Activated CD4-positive, CD25-positive, alpha-beta regulatory T cell treated with anti-CD3 and anti-CD28 coated beads, Interleukin-2, amount 50 U/mL, for 72 hours (primary cell): Measurements from ENCODE around the gene CCDC192.
"Not testable (repeated sequence)": the region's sequence is repeated elsewhere in the genome, so short reads cannot be mapped to it uniquely, and the experiment has no call there.

ENCODE experiments used
- DNase-seq: peaks from one replicate; pipeline ENCODE4 v3.0.0; 2021

Gene CCDC192, protein sequence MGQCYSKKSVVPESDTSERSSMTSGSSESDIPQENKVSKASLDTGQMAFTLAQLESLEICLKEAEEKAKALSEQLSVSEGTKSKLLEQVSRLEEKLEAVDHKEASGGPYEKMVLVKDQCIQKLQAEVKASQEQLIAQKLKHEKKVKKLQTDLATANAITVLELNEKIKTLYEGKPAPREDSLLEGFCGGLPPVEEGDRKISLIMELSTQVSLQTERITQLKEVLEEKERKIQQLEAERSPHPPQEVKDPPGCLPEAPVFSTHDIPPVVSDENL

DNA sequence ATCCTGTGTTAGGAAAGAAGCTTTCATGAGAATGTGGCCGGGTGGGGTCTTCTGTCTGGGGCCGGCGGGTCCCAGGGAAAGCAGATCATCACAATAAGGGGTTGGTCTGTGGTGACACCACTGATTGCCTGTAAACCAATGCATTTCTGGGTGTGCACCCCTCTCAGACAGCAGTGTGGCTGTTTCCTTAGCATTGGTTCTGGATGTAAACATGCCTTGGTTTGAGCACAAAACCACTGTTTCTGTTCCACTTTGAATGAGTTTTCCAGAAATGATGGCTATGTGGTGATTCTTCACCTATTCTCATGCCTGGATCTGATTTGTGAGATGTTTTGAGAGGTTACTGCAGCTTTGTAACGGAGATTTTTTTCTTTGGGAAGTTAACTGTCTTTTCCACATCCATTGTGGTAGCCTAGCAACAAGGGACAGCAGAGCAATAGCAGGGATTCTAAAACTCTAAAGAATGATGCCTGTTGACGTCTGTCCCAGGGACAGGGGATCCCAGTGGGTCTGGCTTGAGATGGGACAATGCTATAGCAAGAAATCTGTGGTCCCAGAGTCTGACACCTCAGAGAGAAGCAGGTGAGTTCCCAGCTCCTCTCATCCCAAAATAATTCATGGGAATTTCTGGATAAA, at the start of gene CCDC192:
CCDC192 (plus strand) TSS at position 466 of the 636 bp plus-strand sequence; CDS start at position 521, 55 bp downstream.
- no peak for DNase-seq

GRCh38 chr5:127656825-127657224, 46.4 kb upstream of the CCDC192 start:
- no peak for DNase-seq

DNA sequence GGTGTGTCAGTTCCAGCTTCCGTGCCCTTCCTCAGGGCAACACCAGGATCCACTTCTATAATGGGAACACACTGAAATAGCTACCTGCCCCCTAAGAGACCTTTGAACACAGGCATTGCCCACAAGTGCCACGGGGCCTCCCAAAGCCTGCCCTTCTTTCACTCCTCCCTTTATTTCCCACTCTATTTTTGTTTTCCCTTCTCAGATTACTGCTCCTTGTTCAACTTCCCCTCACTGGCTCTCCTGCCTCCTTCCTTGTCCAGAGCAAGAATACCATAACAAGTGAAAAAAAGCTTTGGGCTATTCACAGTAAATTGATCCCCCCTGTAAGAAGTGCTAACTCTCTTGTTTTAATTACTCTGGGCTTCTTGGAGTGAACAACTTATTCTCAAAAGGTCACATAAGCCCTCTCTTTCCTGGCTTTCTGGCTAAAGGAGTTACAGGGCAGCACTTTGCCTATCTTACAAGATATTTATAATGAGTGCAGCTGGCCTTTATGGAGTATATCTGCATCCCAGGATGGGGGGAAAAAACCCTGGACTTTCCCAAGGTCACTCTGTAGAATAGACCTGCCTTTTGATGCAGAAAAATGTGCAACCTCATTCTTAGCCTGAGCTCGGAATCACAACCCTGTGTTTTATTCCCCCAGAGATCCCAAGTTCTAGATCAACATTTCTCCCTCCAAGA, 43.0 kb upstream of the CCDC192 start:
- DNase-seq: no peak

DNA sequence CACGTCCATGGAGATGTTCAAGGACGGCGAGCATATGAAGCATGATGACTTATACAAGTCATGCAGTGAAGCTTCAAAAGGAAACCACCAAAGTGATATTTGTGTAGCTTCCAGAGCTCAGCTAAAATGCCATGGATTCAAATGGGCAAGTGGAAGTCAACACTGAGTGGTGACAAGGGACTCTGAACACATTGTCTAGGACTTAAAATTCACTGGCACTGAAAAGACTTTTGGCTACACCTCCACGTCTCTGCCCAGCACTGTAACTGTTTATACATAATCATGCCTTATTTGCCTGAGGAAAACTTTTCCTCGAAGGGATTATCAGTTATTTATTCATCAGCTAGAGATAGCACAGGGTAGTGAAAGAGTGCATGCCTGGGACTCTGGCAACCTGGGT, 39.1 kb upstream of the CCDC192 start:
- no peak for DNase-seq

- no peak for DNase-seq
Measured at GRCh38 chr5:127665641-127666040, 37.5 kb upstream of the CCDC192 start.

DNA sequence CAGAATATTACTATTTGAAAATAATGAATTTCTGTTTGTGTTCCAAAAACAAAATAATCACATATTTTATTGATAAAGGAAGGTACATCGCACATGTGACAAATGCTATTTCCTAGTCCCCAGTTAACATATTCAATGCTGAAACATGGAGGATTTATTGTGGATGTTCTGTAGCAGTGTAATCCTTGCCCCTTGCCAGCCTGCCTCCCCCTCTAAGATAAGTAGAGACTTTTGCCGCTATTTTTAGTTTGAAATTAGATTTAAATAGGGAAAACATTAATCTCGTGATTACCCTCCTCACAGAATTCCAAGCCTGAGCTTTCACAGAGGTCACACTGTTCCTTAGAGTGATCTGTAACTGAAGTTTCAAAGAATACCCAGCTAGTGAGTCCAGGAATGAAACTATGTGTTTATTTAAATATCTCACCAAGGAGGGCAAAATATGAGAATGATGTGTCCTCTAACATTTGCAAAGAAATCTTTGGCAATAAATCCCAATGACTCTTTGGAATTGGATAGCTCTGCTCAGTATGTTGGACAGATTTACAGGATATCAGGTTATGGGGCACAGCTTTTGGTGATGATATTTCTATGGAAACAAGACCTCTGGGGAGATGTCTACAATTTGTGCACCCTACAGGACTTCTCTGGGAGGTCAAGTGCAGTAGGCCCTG, 37.0 kb upstream of the CCDC192 start:
- no peak for DNase-seq

DNA sequence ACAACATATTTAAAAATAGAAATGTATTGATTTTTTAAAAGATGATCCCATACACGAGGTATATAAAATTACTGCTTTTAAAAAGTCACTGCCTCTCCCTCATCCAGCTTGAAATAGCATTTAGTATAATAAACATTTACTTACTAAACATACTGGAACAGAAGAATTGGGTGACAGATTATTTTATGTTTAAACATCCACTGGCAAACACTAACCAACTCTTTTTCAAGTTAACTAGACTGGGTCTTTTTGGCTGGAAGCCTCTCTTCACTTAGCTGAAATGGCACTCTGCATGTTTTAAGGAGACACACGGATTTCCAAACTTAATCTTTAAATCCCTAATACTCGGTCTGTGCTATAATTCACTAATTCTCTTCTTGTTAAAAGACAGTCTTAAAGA, 35.3 kb upstream of the CCDC192 start:
- no peak for DNase-seq

DNA sequence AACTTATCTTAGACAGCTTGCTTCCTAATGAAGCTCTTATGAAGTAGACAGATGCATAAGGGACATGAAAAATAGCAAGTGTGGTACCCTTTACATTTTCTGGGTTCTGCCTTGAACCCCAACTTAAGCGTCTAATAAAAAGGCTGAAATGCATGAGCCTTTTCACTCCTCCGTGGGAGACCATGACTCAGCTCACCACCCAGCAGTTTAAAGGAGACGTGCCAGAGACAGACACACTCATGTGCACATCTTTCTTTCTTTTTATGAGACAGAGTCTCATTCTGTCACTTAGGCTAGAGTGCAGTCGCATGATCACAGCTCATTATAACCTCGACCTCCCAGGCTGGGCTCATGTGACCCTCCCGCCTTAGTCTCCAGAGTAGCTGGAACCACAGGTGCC, 32.0 kb upstream of the CCDC192 start:
- no peak for DNase-seq

DNA sequence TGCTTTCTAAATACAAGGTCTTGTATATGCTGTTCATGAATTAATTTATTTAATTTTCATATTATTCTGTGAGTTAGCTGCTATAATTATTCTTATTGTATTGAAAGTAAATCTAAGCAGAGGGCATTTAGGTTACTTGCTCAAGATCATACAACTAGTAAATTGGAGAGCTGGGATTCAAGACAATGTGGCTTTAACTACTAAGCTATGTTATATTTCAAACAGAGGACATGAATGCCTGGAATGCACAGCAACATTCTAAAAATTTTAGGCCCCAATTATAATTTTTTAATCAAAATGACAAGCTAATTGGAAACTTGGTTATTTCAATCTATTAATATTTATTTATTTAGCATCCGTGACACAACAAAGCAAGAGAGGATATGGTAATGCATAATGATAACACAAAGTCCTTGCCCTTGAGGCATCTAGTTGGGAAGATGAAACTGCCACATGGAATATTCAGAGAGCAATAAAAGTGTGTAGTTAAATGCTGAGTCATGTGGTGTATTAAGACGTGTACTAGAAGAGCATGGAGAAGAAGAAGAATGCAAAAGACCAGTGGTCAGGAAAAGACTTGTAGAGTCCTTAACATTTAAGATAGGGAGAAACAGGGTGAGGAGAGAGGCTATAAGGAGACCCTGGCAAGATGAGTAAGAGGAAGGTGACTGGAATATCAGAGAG, 29.9 kb upstream of the CCDC192 start:
- DNase-seq: no peak

DNA sequence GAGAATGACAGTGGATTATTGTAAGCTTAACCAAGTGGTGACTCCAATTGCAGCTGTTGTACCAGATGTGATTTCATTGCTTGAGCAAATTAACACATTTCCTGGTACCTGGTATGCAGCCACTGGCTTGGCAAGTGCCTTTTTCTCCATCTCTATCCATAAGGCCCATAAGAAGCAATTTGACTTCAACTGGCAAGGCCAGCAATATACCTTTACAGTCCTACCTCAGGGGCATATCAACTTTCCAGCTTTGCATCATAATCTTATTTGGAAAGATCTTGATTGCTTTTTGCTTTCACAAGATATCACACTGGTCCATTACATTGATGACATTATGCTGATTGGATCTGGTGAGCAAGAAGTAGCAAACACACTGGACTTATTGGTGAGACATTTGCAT, 26.2 kb upstream of the CCDC192 start:
- DNase-seq: not testable (repeated sequence)

DNA sequence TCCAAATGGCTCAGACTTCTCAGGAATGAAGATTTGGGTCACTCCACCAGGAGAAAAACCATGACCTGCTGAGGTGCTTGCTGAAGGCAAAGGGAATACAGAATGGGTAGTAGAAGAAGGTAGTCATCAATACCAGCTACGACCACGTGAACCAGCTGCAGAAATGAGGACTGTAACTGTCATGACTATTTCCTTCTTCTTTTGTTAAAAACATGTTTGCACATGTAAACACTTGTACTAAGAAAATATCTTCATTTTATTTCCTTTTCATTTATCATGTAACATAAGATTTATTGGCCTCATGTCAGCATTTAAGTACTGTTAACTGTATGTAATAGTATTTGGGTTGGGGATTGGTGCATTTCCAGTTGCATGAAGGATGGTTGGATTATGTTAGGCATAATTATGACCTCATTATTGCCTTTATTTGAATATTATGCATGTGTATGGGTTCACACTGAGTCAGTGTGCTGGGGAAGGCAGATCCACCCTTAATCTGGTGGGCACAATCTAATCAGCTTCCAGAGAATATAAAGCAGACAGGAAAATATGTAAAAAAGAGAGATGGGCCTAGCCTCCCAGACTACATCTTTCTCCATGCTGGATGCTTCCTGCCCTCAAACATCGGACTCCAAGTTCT, 23.4 kb upstream of the CCDC192 start:
- DNase-seq: not testable (repeated sequence)

DNA sequence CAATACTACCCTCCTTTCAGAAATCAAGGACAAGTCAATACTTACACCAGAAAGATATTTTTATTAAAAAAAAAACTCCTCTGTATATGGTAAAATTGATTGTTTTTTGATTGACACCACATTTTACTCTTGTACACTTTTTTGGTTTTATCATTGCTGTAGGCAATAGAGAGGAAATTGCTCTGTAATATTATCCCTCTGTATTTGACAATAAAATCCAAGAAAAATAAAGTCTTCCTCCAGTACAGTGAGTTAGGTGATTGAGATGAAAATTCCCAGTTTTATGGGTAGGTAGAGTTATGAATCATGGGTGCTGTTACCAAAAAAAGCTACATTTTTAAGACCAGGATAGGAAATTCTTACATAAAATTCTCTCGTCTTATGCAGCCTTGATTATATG, 22.6 kb upstream of the CCDC192 start:
- DNase-seq: no peak

DNA sequence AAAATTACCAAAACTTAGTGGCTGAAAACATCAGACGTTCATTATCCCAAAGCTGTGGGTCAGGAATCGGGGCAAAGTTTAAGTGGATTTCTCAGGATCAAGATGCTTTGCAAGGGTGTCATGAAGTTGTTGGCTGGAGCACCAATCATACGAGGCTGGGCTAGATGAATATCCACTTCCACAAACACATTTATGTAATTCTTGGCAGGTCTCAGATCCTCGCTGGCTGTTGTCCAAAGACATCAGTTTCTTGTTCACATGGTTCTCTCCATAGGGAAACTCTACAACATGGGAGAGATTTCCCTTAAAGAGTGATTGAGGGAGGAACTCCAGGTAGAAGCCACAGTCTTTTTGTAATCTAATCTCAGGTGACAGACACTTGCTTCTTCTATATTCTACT, 20.2 kb upstream of the CCDC192 start:
- DNase-seq: no peak

- no peak for DNase-seq
Measured at GRCh38 chr5:127684726-127685467, 18.3 kb upstream of the CCDC192 start.

DNA sequence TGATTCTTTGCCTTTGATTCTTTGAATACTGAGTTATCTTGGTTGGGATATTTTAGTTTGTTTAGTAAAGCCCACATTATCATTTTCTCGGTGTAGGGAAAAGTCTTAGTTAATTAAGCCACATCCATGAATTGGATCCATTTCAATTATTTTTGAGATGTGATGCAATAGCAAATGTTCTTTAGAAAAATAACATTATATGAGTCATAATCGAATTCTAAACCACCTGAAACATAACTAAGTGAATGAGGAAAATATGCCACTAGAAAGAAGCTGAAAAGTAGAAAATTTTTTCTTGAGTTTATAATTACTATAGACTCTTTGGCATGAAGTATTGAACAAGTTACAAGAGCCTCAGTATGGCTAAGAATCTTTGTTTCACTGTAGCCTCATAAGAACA, 17.5 kb upstream of the CCDC192 start:
- no peak for DNase-seq

- DNase-seq: no peak
Measured at GRCh38 chr5:127686424-127686823, 16.8 kb upstream of the CCDC192 start.

GRCh38 chr5:127694518-127695171, 8.5 kb upstream of the CCDC192 start:
- no peak for DNase-seq

- DNase-seq: no peak
Measured at GRCh38 chr5:127695346-127695745, 7.8 kb upstream of the CCDC192 start.

DNA sequence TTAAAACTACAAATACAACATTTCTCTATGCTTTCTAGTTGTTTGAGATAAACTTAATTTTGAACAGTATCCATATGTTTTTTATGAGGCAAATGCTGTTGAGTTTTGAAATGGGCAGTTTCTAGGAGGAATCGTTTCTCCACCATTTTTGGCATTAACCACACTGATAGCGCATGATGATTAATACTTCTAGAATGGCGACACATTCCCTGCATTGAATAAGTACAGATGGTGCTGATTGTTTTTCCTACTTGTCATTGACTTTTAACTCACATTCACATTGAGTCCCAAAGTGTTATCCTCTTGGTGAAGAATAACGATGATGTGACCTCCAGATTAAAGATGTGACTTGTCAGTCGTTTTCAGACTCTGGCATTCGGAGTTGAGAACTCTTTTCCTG, 6.5 kb upstream of the CCDC192 start:
- no peak for DNase-seq

DNA sequence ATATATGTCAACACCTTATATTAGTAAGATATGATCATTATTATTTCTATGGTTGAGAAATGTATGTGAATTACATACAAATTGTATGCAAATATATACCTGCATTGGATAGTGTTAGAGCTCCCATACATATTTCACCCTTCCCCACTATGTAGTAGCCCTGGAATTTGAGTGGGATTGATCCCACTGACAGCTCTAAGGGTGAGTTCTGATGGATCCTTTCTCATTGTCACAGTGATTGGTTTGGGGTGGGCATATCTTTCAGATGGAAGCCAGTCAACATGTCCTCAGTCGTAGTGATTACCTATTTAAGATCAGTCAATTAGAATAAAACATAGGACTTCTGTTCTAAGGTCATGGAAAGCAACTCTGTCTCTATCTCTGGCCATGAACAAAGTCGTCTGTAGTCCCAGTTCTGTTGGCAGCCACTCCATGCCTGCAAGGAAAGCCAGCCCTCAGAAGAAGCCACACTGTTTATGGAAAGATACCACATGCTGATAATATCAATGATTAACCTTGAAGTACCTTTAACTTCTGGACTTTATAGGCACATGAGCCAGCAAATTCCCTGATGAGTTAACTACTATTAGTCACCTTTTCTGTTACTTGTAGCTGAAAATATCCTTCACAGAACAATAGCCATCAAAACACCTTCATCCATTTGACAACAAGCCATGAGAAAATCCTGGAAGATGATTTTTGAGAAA, 5.1 kb upstream of the CCDC192 start:
- no peak for DNase-seq

GRCh38 chr5:127699416-127699815, 3.8 kb upstream of the CCDC192 start:
- DNase-seq: no peak
